Measurements from ENCODE around the gene B9D2. TPM values are rescaled to one million over a fixed set of nuclear protein-coding genes. Genes with fewer than 3 reads are reported as not detected.

Gene B9D2
- polyA plus RNA-seq, 1 donor from 2014 or later, result 15.9 TPM

- no peak overlapping the region for H3K4me2 ChIP-seq (ENCODE audit: low read length)
- no peaks in the 10 kb centered on the region for H3F3A ChIP-seq (ENCODE audit: insufficient read depth, low read length, poor library complexity, severe bottlenecking)
- H2AFZ ChIP-seq (ENCODE audit: low read depth, low read length), result no peak overlapping the region
- H4K20me1 ChIP-seq (ENCODE audit: insufficient read depth), result no peaks in the 10 kb centered on the region
- no peak overlapping the region for H3K4me3 ChIP-seq (ENCODE audit: low read length)
- H3K9me3 ChIP-seq (ENCODE audit: low read length), result no peaks in the 10 kb centered on the region
- H3K36me3 ChIP-seq (ENCODE audit: insufficient read depth, low read length), result no peaks in the 10 kb centered on the region
- H3K27ac ChIP-seq (ENCODE audit: low read length), result no peak overlapping the region
- no peaks in the 10 kb centered on the region for H3K79me2 ChIP-seq (replicated peaks; ENCODE audit: insufficient read depth, low read length)
- H3K9ac ChIP-seq (ENCODE audit: low read length), result no peak overlapping the region
- H3K9me2 ChIP-seq (ENCODE audit: insufficient read depth, low read length), result no peaks in the 10 kb centered on the region
- TF ChIP-seq MXI1 (conservative IDR thresholded peaks at IDR 0.05; ENCODE audit: poor library complexity, severe bottlenecking) (no peak), TAF1 (IDR thresholded peaks at IDR 0.05; ENCODE audit: low read depth) (no peak), POLR2AphosphoS5 (IDR thresholded peaks at IDR 0.05) (no peak), EZH2 (IDR thresholded peaks at IDR 0.05; ENCODE audit: borderline replicate concordance, insufficient read depth, low read length, poor library complexity, severe bottlenecking) (no peak), RAD21 (conservative IDR thresholded peaks at IDR 0.05) (no peak), SMC3 (conservative IDR thresholded peaks at IDR 0.05; ENCODE audit: poor library complexity) (no peak), EP300 (conservative IDR thresholded peaks at IDR 0.05; ENCODE audit: poor library complexity, severe bottlenecking) (no peak)
- TF ChIP-seq, protein P1, sequence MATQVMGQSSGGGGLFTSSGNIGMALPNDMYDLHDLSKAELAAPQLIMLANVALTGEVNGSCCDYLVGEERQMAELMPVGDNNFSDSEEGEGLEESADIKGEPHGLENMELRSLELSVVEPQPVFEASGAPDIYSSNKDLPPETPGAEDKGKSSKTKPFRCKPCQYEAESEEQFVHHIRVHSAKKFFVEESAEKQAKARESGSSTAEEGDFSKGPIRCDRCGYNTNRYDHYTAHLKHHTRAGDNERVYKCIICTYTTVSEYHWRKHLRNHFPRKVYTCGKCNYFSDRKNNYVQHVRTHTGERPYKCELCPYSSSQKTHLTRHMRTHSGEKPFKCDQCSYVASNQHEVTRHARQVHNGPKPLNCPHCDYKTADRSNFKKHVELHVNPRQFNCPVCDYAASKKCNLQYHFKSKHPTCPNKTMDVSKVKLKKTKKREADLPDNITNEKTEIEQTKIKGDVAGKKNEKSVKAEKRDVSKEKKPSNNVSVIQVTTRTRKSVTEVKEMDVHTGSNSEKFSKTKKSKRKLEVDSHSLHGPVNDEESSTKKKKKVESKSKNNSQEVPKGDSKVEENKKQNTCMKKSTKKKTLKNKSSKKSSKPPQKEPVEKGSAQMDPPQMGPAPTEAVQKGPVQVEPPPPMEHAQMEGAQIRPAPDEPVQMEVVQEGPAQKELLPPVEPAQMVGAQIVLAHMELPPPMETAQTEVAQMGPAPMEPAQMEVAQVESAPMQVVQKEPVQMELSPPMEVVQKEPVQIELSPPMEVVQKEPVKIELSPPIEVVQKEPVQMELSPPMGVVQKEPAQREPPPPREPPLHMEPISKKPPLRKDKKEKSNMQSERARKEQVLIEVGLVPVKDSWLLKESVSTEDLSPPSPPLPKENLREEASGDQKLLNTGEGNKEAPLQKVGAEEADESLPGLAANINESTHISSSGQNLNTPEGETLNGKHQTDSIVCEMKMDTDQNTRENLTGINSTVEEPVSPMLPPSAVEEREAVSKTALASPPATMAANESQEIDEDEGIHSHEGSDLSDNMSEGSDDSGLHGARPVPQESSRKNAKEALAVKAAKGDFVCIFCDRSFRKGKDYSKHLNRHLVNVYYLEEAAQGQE (IDR thresholded peaks at IDR 0.05; ENCODE audit: borderline replicate concordance), result no peak
- TF ChIP-seq, protein P2, sequence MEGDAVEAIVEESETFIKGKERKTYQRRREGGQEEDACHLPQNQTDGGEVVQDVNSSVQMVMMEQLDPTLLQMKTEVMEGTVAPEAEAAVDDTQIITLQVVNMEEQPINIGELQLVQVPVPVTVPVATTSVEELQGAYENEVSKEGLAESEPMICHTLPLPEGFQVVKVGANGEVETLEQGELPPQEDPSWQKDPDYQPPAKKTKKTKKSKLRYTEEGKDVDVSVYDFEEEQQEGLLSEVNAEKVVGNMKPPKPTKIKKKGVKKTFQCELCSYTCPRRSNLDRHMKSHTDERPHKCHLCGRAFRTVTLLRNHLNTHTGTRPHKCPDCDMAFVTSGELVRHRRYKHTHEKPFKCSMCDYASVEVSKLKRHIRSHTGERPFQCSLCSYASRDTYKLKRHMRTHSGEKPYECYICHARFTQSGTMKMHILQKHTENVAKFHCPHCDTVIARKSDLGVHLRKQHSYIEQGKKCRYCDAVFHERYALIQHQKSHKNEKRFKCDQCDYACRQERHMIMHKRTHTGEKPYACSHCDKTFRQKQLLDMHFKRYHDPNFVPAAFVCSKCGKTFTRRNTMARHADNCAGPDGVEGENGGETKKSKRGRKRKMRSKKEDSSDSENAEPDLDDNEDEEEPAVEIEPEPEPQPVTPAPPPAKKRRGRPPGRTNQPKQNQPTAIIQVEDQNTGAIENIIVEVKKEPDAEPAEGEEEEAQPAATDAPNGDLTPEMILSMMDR (IDR thresholded peaks at IDR 0.05; ENCODE audit: poor library complexity, severe bottlenecking), result no peak
- H3K27me3 ChIP-seq (ENCODE audit: insufficient read depth, low read depth, low read length), result no peaks in the 10 kb centered on the region
Measured at GRCh38 chr19:41328157-41328841, 35.6 kb downstream of the B9D2 start.

GRCh38 chr19:41327576-41328156, 36.3 kb downstream of the B9D2 start:
- no peaks in the 10 kb centered on the region for H3K36me3 ChIP-seq (ENCODE audit: insufficient read depth, low read length)
- H3K9me3 ChIP-seq (ENCODE audit: low read length), result no peaks in the 10 kb centered on the region
- H3F3A ChIP-seq (ENCODE audit: insufficient read depth, low read length, poor library complexity, severe bottlenecking), result no peaks in the 10 kb centered on the region
- H3K4me2 ChIP-seq (ENCODE audit: low read length), result no peak overlapping the region
- H3K4me3 ChIP-seq (ENCODE audit: low read length), result no peak overlapping the region
- H3K9ac ChIP-seq (ENCODE audit: low read length), result no peak overlapping the region
- TF ChIP-seq SMC3 (conservative IDR thresholded peaks at IDR 0.05; ENCODE audit: poor library complexity) (no peak), POLR2AphosphoS5 (IDR thresholded peaks at IDR 0.05) (no peak), MXI1 (conservative IDR thresholded peaks at IDR 0.05; ENCODE audit: poor library complexity, severe bottlenecking) (no peak), TAF1 (IDR thresholded peaks at IDR 0.05; ENCODE audit: low read depth) (no peak), RAD21 (conservative IDR thresholded peaks at IDR 0.05) (no peak), EZH2 (IDR thresholded peaks at IDR 0.05; ENCODE audit: borderline replicate concordance, insufficient read depth, low read length, poor library complexity, severe bottlenecking) (no peak), EP300 (conservative IDR thresholded peaks at IDR 0.05; ENCODE audit: poor library complexity, severe bottlenecking) (no peak)
- TF ChIP-seq, protein P1 (IDR thresholded peaks at IDR 0.05; ENCODE audit: borderline replicate concordance), result no peak
- TF ChIP-seq, protein P2 (IDR thresholded peaks at IDR 0.05; ENCODE audit: poor library complexity, severe bottlenecking), result no peak
- H3K27me3 ChIP-seq (ENCODE audit: insufficient read depth, low read depth, low read length), result no peaks in the 10 kb centered on the region
- no peak overlapping the region for H3K27ac ChIP-seq (ENCODE audit: low read length)
- H3K9me2 ChIP-seq (ENCODE audit: insufficient read depth, low read length), result no peaks in the 10 kb centered on the region
- H3K79me2 ChIP-seq (replicated peaks; ENCODE audit: insufficient read depth, low read length), result no peaks in the 10 kb centered on the region
- H2AFZ ChIP-seq (ENCODE audit: low read depth, low read length), result no peak overlapping the region
- H4K20me1 ChIP-seq (ENCODE audit: insufficient read depth), result no peaks in the 10 kb centered on the region
